Spleen (tissue), 11 donors: ENCODE measurements around the gene ZNF532. TPM values are rescaled to one million over a fixed set of nuclear protein-coding genes. Genes with fewer than 3 reads are reported as not detected.
"Not testable (repeated sequence)": the region's sequence is repeated elsewhere in the genome, so short reads cannot be mapped to it uniquely, and the experiment has no call there.

ENCODE experiments used
- DNase-seq: peaks from one replicate; pipeline ENCODE4 v3.0.0-alpha.2; 2020
- H3K27ac ChIP-seq, 8 donors: fragments of 200-600 bp; sonication (generic) in 7 of 8; 1 replicate in 4 of 8; 2 replicates in 4 of 8; pipeline versions ENCODE4 v1.5.0 to v1.8.0; 2016 to 2021; ENCODE audit warnings: inconsistent platforms in 4 of 8, mild to moderate bottlenecking in 4 of 8, moderate library complexity in 1 of 8
- H3K27me3 ChIP-seq, 7 donors: fragments of 200-600 bp; sonication (generic) in 6 of 7; replicated peaks in 1 of 7; 1 replicate in 4 of 7; 2 replicates in 3 of 7; pipeline versions ENCODE4 v1.5.0 to v1.8.0; 2016 to 2021; ENCODE audit warnings: inconsistent platforms in 3 of 7, mild to moderate bottlenecking in 1 of 7
- H3K36me3 ChIP-seq, 6 donors: fragments of 200-600 bp; sonication (generic) in 5 of 6; 1 replicate in 4 of 6; 2 replicates in 2 of 6; pipeline versions ENCODE4 v1.5.0 to v1.8.0; 2016 to 2021; ENCODE audit warnings: inconsistent platforms in 2 of 6
- H3K4me1 ChIP-seq, 6 donors: fragments of 200-600 bp; sonication (generic) in 5 of 6; 1 replicate in 3 of 6; 2 replicates in 3 of 6; pipeline versions ENCODE4 v1.5.0 to v1.8.0; 2016 to 2021; ENCODE audit warnings: inconsistent platforms in 3 of 6
- H3K4me3 ChIP-seq, 8 donors: fragments of 200-600 bp; sonication (generic) in 7 of 8; 1 replicate in 4 of 8; 2 replicates in 4 of 8; pipeline versions ENCODE4 v1.5.0 to v1.8.0; 2016 to 2021; ENCODE audit warnings: inconsistent platforms in 4 of 8, mild to moderate bottlenecking in 4 of 8, moderate library complexity in 2 of 8
- H3K9me3 ChIP-seq, 8 donors: fragments of 200-600 bp; sonication (generic) in 7 of 8; 1 replicate in 4 of 8; 2 replicates in 4 of 8; pipeline versions ENCODE4 v1.5.0 to v1.8.0; 2016 to 2021; ENCODE audit warnings: inconsistent platforms in 4 of 8
- POLR2A ChIP-seq, 3 donors: fragments of 450-650 bp; IDR thresholded peaks; one replicate each; pipeline ENCODE4 v1.5.1; 2017; ENCODE audit warnings: antibody characterized with exemption in 3 of 3, mild to moderate bottlenecking in 1 of 3
- POLR2AphosphoS5 ChIP-seq, 3 donors: sonication (generic); formaldehyde crosslinking; IDR thresholded peaks; one replicate each; pipeline ENCODE4 v1.5.1; 2017; ENCODE audit warnings: antibody characterized with exemption in 3 of 3
- WGBS, 5 donors: extraction: QIAGEN DNeasy Blood & Tissue Kit in 3 of 5; methylation state at CpG; one replicate each; pipeline versions ENCODE4 v1.1.5 to v1.1.7; 2013 to 2018; 5-methylcytosine and 5-hydroxymethylcytosine counted together
- intact Hi-C: fragments of 100-400 bp; cut with DNase I; formaldehyde crosslinking; loops from one replicate; pipeline ENCODE4 v1.15.0; 2023; ENCODE audit warnings: low total_unique reads
- polyA plus RNA-seq, 3 donors: library from polyadenylated mRNA; stranded (reverse); fragments of 200-250 nt; gene quantifications; one replicate each; pipeline ENCODE4 v1.2.1, GENCODE V29; 2013
- total RNA-seq, 7 donors: library from RNA; depleted of rRNA in 3 of 7; stranded (reverse); fragments of >200 nt in 3 of 7; fragmentation: NEBNext Ultra II Directional in 4 of 7; extraction: Animal tissue kit (Norgen Biotek cat#: 25700) in 4 of 7; gene quantifications; one replicate each; pipeline versions ENCODE4 v1.1.0 to v1.2.1, GENCODE V29; 2016 to 2021
- TF ChIP-seq, protein P1 (sequence below), 11 experiments: fragments of 200-600 bp in 7 of 11; fragments of 450-650 bp in 4 of 11; sonication (generic) in 4 of 11; IDR thresholded peaks in 8 of 11; conservative IDR thresholded peaks in 3 of 11; 1 replicate in 7 of 11; 2 replicates in 4 of 11; pipeline versions ENCODE4 v1.4.0 to v1.8.0; 2016 to 2021; ENCODE audit warnings: antibody characterized with exemption in 11 of 11, inconsistent platforms in 4 of 11, mild to moderate bottlenecking in 1 of 11
- donor health status: healthy with polysubstance abuse.
- donor health status: DM: no; HTN: no; CAD: no; lungs with moderate emphysema.
- donor health status: DM: no; HTN: no; CAD: no.
- donor health status: Bipolar disorder and iron deficiency.
- donor health status: healthy.
- donor health status: DM: no; HTN: no; CAD: no.
- donor health status: DM: yes; HTN: yes; CAD: no.

ZNF532 gene
- total and polyA plus RNA-seq, 10 donors, result 5.2 to 64.8 (median 42.4) TPM

- Histone ChIP-seq H3K27ac (no peak overlapping the region), H3K4me3 (no peak overlapping the region), H3K27me3 (peaks cover 0 to 12% (median 0%) of the 10 kb centered on the region in 7 donors), H3K4me1 (no peaks in the 10 kb centered on the region), H3K36me3 (no peaks in the 10 kb centered on the region), H3K9me3 (peaks cover 0 to 10% (median 0%) of the 10 kb centered on the region in 8 donors)
- WGBS, 5 donors, result 71 to 80% (median 79%) methylated on average over 12 of the region's 12 CpGs
- intact Hi-C loops, result no loop called here
- TF ChIP-seq POLR2AphosphoS5 (IDR thresholded peaks at IDR 0.05) (no peak), POLR2A (IDR thresholded peaks at IDR 0.05) (no peak)
- TF ChIP-seq, protein P1, sequence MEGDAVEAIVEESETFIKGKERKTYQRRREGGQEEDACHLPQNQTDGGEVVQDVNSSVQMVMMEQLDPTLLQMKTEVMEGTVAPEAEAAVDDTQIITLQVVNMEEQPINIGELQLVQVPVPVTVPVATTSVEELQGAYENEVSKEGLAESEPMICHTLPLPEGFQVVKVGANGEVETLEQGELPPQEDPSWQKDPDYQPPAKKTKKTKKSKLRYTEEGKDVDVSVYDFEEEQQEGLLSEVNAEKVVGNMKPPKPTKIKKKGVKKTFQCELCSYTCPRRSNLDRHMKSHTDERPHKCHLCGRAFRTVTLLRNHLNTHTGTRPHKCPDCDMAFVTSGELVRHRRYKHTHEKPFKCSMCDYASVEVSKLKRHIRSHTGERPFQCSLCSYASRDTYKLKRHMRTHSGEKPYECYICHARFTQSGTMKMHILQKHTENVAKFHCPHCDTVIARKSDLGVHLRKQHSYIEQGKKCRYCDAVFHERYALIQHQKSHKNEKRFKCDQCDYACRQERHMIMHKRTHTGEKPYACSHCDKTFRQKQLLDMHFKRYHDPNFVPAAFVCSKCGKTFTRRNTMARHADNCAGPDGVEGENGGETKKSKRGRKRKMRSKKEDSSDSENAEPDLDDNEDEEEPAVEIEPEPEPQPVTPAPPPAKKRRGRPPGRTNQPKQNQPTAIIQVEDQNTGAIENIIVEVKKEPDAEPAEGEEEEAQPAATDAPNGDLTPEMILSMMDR (IDR thresholded peaks at IDR 0.05 in 8 of 11, conservative IDR thresholded peaks at IDR 0.05 in 3 of 11), result no peak
- no peak for DNase-seq
These were observed 36.1 kb upstream of the ZNF532 start for GRCh38 chr18:58828399-58829121.

DNA sequence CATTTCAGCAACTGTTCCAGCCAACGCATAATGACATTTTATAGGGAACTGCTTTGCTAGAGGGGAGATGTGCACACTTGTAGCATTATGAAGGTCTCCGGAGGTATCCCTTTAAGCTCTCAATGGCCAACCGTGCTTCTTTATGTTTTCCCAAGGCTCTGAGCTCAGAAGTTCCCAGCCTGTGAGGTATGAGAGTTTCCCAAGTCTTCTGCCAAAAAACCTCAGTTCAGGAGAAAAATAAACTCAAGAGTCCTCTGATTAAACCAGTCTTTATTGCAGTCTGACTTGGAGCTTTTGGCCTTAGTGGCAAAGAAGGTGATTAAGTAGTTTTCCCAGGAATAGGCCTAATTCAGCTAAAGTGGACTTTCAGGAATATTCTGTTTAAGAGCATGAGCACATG is 35.4 kb upstream of the ZNF532 start:
- H3K27ac ChIP-seq, result no peak overlapping the region
- peaks cover 0 to 10% (median 0%) of the 10 kb centered on the region in 8 donors for H3K9me3 ChIP-seq
- no peaks in the 10 kb centered on the region for H3K4me1 ChIP-seq
- 81 to 95% (median 86%) methylated on average over 3 of the region's 3 CpGs for WGBS, 5 donors
- H3K36me3 ChIP-seq, result no peaks in the 10 kb centered on the region
- no peak overlapping the region for H3K4me3 ChIP-seq
- intact Hi-C loops, result no loop called here
- DNase-seq, result no peak
- peaks cover 0 to 6% (median 0%) of the 10 kb centered on the region in 7 donors for H3K27me3 ChIP-seq
- TF ChIP-seq POLR2A (IDR thresholded peaks at IDR 0.05) (no peak), POLR2AphosphoS5 (IDR thresholded peaks at IDR 0.05) (no peak)
- TF ChIP-seq, protein P1 (IDR thresholded peaks at IDR 0.05 in 8 of 11, conservative IDR thresholded peaks at IDR 0.05 in 3 of 11), result no peak

- H3K9me3 ChIP-seq, H3K4me3 ChIP-seq, intact Hi-C loops, H3K27me3 ChIP-seq, H3K27ac ChIP-seq, H3K4me1 ChIP-seq, H3K36me3 ChIP-seq, DNase-seq: not testable (repeated sequence)
- WGBS, 5 donors, result 91 to 97% (median 93%) methylated on average over 3 of the region's 3 CpGs
These were observed 34.8 kb upstream of the ZNF532 start for GRCh38 chr18:58829886-58830285.

- intact Hi-C loops, result no loop called here
- no peaks in the 10 kb centered on the region for H3K4me1 ChIP-seq
- H3K27me3 ChIP-seq, result no peaks in the 10 kb centered on the region
- no peak overlapping the region for H3K27ac ChIP-seq
- no peaks in the 10 kb centered on the region for H3K36me3 ChIP-seq
- DNase-seq, result no peak
- H3K4me3 ChIP-seq, result no peak overlapping the region
- WGBS, 5 donors, result 79 to 89% (median 87%) methylated on average over 1 of the region's 1 CpG
- H3K9me3 ChIP-seq, result peaks cover 0 to 10% (median 0%) of the 10 kb centered on the region in 8 donors
- TF ChIP-seq, protein P1 (IDR thresholded peaks at IDR 0.05 in 8 of 11, conservative IDR thresholded peaks at IDR 0.05 in 3 of 11), result no peak
- no peak for TF ChIP-seq POLR2AphosphoS5 (IDR thresholded peaks at IDR 0.05)
- TF ChIP-seq POLR2A (IDR thresholded peaks at IDR 0.05), result no peak
These were observed 33.1 kb upstream of the ZNF532 start for GRCh38 chr18:58831606-58832005.
